ENCODE data around the gene ABLIM2.
A peak's percentile ranks its signal among the peaks of the same experiment; 100 is the strongest.

Gene ABLIM2

GRCh38 chr4:7983296-7983695 lies 175.3 kb downstream of the ABLIM2 start:
- TF ChIP-seq CTCF (IDR thresholded peaks at IDR 0.05; ENCODE audit: poor library complexity, severe bottlenecking): no peak
- Histone ChIP-seq H3K27ac (ENCODE audit: poor library complexity, severe bottlenecking) (no peak overlapping the region), H3K27me3 (ENCODE audit: insufficient read depth, poor library complexity, severe bottlenecking) (no peaks in the 10 kb centered on the region), H3K36me3 (ENCODE audit: low read depth) (no peaks in the 10 kb centered on the region), H3K4me3 (ENCODE audit: severe bottlenecking) (no peak overlapping the region), H3K9me3 (ENCODE audit: severe bottlenecking) (no peaks in the 10 kb centered on the region), H3K4me1 (ENCODE audit: insufficient read depth, poor library complexity, severe bottlenecking) (peaks cover 16% of the 10 kb centered on the region)
- ATAC-seq (ENCODE audit: low read depth): no peak
- DNase-seq (ENCODE audit: low spot score): no peak

- H3K27ac ChIP-seq (ENCODE audit: poor library complexity, severe bottlenecking): no peak overlapping the region
Measured at GRCh38 chr4:7981738-7982394, 176.7 kb downstream of the ABLIM2 start.

GRCh38 chr4:7980036-7980435 lies 178.6 kb downstream of the ABLIM2 start:
- DNase-seq (ENCODE audit: low spot score) (no peak), ATAC-seq (ENCODE audit: low read depth) (peak; percentile 11; the same call in 1 of the 3 replicates)
- Histone ChIP-seq H3K9me3 (ENCODE audit: severe bottlenecking) (no peaks in the 10 kb centered on the region), H3K27me3 (ENCODE audit: insufficient read depth, poor library complexity, severe bottlenecking) (no peaks in the 10 kb centered on the region), H3K27ac (ENCODE audit: poor library complexity, severe bottlenecking) (peak overlapping the region; percentile 84), H3K36me3 (ENCODE audit: low read depth) (no peaks in the 10 kb centered on the region), H3K4me1 (ENCODE audit: insufficient read depth, poor library complexity, severe bottlenecking) (peaks cover 23% of the 10 kb centered on the region), H3K4me3 (ENCODE audit: severe bottlenecking) (no peak overlapping the region)
- TF ChIP-seq CTCF (IDR thresholded peaks at IDR 0.05; ENCODE audit: poor library complexity, severe bottlenecking): no peak

More at GRCh38 chr4:7981738-7982394, 176.7 kb downstream of the ABLIM2 start:
- ATAC-seq (ENCODE audit: low read depth) (no peak), DNase-seq (ENCODE audit: low spot score) (no peak)
- no peaks in the 10 kb centered on the region for H3K27me3 ChIP-seq (ENCODE audit: insufficient read depth, poor library complexity, severe bottlenecking)
- H3K36me3 ChIP-seq (ENCODE audit: low read depth): no peaks in the 10 kb centered on the region
- no peaks in the 10 kb centered on the region for H3K9me3 ChIP-seq (ENCODE audit: severe bottlenecking)
- no peak for TF ChIP-seq CTCF (IDR thresholded peaks at IDR 0.05; ENCODE audit: poor library complexity, severe bottlenecking)
- peaks cover 23% of the 10 kb centered on the region for H3K4me1 ChIP-seq (ENCODE audit: insufficient read depth, poor library complexity, severe bottlenecking)
- H3K4me3 ChIP-seq (ENCODE audit: severe bottlenecking): no peak overlapping the region

GRCh38 chr4:7979652-7979968 lies 179.0 kb downstream of the ABLIM2 start:
- H3K27me3 ChIP-seq (ENCODE audit: insufficient read depth, poor library complexity, severe bottlenecking): no peaks in the 10 kb centered on the region
- H3K27ac ChIP-seq (ENCODE audit: poor library complexity, severe bottlenecking): peak overlapping the region; percentile 84
- TF ChIP-seq CTCF (IDR thresholded peaks at IDR 0.05; ENCODE audit: poor library complexity, severe bottlenecking): no peak
- H3K36me3 ChIP-seq (ENCODE audit: low read depth): no peaks in the 10 kb centered on the region
- no peak overlapping the region for H3K4me3 ChIP-seq (ENCODE audit: severe bottlenecking)
- ATAC-seq (ENCODE audit: low read depth) (no peak), DNase-seq (ENCODE audit: low spot score) (no peak)
- H3K4me1 ChIP-seq (ENCODE audit: insufficient read depth, poor library complexity, severe bottlenecking): peaks cover 23% of the 10 kb centered on the region
- no peaks in the 10 kb centered on the region for H3K9me3 ChIP-seq (ENCODE audit: severe bottlenecking)

GRCh38 chr4:7978907-7979651 lies 179.5 kb downstream of the ABLIM2 start:
- Histone ChIP-seq H3K27ac (ENCODE audit: poor library complexity, severe bottlenecking) (peak overlapping the region; percentile 84), H3K9me3 (ENCODE audit: severe bottlenecking) (no peaks in the 10 kb centered on the region), H3K4me1 (ENCODE audit: insufficient read depth, poor library complexity, severe bottlenecking) (peaks cover 23% of the 10 kb centered on the region), H3K27me3 (ENCODE audit: insufficient read depth, poor library complexity, severe bottlenecking) (no peaks in the 10 kb centered on the region), H3K36me3 (ENCODE audit: low read depth) (no peaks in the 10 kb centered on the region), H3K4me3 (ENCODE audit: severe bottlenecking) (no peak overlapping the region)
- TF ChIP-seq CTCF (IDR thresholded peaks at IDR 0.05; ENCODE audit: poor library complexity, severe bottlenecking): no peak
- ATAC-seq (ENCODE audit: low read depth): no peak; the same call in 2 of the 3 replicates
- DNase-seq (ENCODE audit: low spot score): no peak
